GM23338 (cell line): ENCODE data around the gene IKBKE. TPM values are rescaled to one million over a fixed set of nuclear protein-coding genes. Genes with fewer than 3 reads are reported as not detected.

Experiments used
- CREB1 ChIP-seq: fragments of 250-450 bp; sonication (Bioruptor Pico); IDR thresholded peaks from 2 replicates; pipeline ENCODE4 v1.5.0; 2020; ENCODE audit warnings: low read depth, mild to moderate bottlenecking, moderate library complexity
- EZH2 ChIP-seq: fragments of 200-600 bp; sonication (generic); IDR thresholded peaks from one replicate; pipeline ENCODE4 v1.8.0; 2017; ENCODE audit warnings: antibody characterized with exemption, mild to moderate bottlenecking, low read depth; ENCODE audit not compliant: unreplicated experiment
- JUNB ChIP-seq: IDR thresholded peaks from one replicate; pipeline ENCODE4 v1.6.1; 2016; ENCODE audit warnings: antibody characterized with exemption; ENCODE audit not compliant: unreplicated experiment
- NANOG ChIP-seq: IDR thresholded peaks from 2 replicates; pipeline ENCODE4 v1.6.1; 2016; ENCODE audit warnings: antibody characterized with exemption, borderline replicate concordance
- POLR2AphosphoS5 ChIP-seq: IDR thresholded peaks from 2 replicates; pipeline ENCODE4 v1.6.1; 2016; ENCODE audit warnings: antibody characterized with exemption, low read depth
- REST ChIP-seq: IDR thresholded peaks from one replicate; pipeline ENCODE4 v1.6.1; 2018; ENCODE audit warnings: antibody characterized with exemption; ENCODE audit not compliant: unreplicated experiment
- ZNF114 ChIP-seq: fragments of 250-450 bp; sonication (Bioruptor Pico); IDR thresholded peaks from 2 replicates; pipeline ENCODE4 v1.5.0; 2020; ENCODE audit warnings: mild to moderate bottlenecking, moderate library complexity
- ZNF331 ChIP-seq: fragments of 250-450 bp; sonication (Bioruptor Pico); IDR thresholded peaks from 2 replicates; pipeline ENCODE4 v1.5.0; 2020; ENCODE audit warnings: low read depth, mild to moderate bottlenecking, moderate library complexity
- polyA plus RNA-seq: library from polyadenylated mRNA; unstranded; fragments of >200 nt; fragmentation: Nextera tagmentation; extraction: Ambion mirVana; gene quantifications from 2 replicates; pipeline ENCODE4 v1.2.1, GENCODE V29; 2016
- total RNA-seq: library from RNA; depleted of rRNA; stranded (reverse); fragments of >200 nt; shearing (Covaris generic); gene quantifications from 2 replicates; pipeline ENCODE4 v1.2.3, GENCODE V29; 2014
- TF ChIP-seq, protein P1 (sequence below): fragments of 250-450 bp; sonication (Bioruptor Pico); IDR thresholded peaks from 2 replicates; pipeline ENCODE4 v1.5.0; 2020; ENCODE audit warnings: mild to moderate bottlenecking, moderate library complexity
- TF ChIP-seq, protein P2 (sequence below), 2 experiments: fragments of 200-600 bp in 1 of 2; sonication (generic) in 1 of 2; conservative IDR thresholded peaks; 2 replicates each; pipeline versions ENCODE4 v1.5.1 to v1.6.1; 2016 to 2017; ENCODE audit warnings: antibody characterized with exemption in 2 of 2, low read depth in 2 of 2, mild to moderate bottlenecking in 2 of 2, moderate library complexity in 1 of 2

Gene IKBKE
- total and polyA plus RNA-seq, 2 experiments from 2014 or later = 4.8 to 11.1 TPM

DNA sequence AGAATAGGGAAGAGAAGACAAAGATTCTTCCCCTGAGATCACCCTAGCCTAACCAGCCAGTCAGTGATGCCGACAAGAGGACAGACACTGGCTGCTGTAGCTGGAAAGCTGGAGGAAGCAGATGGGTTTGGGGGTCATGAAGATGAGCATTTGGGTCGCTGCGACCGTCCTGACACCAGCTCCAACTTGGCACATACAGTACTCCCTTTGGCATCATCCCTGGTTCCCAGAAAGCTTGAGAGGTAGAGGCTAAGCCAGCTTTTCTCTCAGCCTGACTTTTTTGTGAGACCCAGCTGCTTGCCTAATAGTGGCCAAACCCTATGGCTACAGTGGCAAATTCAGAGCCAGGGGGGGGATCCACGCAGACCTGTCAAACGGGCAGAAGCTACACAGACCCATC, 43.0 kb upstream of the IKBKE start (continued):
- TF ChIP-seq, protein P1, sequence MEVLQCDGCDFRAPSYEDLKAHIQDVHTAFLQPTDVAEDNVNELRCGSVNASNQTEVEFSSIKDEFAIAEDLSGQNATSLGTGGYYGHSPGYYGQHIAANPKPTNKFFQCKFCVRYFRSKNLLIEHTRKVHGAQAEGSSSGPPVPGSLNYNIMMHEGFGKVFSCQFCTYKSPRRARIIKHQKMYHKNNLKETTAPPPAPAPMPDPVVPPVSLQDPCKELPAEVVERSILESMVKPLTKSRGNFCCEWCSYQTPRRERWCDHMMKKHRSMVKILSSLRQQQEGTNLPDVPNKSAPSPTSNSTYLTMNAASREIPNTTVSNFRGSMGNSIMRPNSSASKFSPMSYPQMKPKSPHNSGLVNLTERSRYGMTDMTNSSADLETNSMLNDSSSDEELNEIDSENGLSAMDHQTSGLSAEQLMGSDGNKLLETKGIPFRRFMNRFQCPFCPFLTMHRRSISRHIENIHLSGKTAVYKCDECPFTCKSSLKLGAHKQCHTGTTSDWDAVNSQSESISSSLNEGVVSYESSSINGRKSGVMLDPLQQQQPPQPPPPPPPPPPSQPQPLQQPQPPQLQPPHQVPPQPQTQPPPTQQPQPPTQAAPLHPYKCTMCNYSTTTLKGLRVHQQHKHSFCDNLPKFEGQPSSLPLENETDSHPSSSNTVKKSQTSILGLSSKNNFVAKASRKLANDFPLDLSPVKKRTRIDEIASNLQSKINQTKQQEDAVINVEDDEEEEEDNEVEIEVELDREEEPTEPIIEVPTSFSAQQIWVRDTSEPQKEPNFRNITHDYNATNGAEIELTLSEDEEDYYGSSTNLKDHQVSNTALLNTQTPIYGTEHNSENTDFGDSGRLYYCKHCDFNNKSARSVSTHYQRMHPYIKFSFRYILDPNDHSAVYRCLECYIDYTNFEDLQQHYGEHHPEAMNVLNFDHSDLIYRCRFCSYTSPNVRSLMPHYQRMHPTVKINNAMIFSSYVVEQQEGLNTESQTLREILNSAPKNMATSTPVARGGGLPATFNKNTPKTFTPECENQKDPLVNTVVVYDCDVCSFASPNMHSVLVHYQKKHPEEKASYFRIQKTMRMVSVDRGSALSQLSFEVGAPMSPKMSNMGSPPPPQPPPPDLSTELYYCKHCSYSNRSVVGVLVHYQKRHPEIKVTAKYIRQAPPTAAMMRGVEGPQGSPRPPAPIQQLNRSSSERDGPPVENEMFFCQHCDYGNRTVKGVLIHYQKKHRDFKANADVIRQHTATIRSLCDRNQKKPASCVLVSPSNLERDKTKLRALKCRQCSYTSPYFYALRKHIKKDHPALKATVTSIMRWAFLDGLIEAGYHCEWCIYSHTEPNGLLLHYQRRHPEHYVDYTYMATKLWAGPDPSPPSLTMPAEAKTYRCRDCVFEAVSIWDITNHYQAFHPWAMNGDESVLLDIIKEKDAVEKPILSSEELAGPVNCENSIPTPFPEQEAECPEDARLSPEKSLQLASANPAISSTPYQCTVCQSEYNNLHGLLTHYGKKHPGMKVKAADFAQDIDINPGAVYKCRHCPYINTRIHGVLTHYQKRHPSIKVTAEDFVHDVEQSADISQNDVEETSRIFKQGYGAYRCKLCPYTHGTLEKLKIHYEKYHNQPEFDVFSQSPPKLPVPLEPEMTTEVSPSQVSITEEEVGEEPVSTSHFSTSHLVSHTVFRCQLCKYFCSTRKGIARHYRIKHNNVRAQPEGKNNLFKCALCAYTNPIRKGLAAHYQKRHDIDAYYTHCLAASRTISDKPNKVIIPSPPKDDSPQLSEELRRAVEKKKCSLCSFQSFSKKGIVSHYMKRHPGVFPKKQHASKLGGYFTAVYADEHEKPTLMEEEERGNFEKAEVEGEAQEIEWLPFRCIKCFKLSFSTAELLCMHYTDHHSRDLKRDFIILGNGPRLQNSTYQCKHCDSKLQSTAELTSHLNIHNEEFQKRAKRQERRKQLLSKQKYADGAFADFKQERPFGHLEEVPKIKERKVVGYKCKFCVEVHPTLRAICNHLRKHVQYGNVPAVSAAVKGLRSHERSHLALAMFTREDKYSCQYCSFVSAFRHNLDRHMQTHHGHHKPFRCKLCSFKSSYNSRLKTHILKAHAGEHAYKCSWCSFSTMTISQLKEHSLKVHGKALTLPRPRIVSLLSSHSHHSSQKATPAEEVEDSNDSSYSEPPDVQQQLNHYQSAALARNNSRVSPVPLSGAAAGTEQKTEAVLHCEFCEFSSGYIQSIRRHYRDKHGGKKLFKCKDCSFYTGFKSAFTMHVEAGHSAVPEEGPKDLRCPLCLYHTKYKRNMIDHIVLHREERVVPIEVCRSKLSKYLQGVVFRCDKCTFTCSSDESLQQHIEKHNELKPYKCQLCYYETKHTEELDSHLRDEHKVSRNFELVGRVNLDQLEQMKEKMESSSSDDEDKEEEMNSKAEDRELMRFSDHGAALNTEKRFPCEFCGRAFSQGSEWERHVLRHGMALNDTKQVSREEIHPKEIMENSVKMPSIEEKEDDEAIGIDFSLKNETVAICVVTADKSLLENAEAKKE = no peak
- TF ChIP-seq POLR2AphosphoS5 (no peak), ZNF114 (CRISPR knock-in tag) (no peak), CREB1 (no peak), REST (no peak), JUNB (no peak), ZNF331 (CRISPR knock-in tag) (no peak), EZH2 (no peak), NANOG (no peak)
- TF ChIP-seq, protein P2, sequence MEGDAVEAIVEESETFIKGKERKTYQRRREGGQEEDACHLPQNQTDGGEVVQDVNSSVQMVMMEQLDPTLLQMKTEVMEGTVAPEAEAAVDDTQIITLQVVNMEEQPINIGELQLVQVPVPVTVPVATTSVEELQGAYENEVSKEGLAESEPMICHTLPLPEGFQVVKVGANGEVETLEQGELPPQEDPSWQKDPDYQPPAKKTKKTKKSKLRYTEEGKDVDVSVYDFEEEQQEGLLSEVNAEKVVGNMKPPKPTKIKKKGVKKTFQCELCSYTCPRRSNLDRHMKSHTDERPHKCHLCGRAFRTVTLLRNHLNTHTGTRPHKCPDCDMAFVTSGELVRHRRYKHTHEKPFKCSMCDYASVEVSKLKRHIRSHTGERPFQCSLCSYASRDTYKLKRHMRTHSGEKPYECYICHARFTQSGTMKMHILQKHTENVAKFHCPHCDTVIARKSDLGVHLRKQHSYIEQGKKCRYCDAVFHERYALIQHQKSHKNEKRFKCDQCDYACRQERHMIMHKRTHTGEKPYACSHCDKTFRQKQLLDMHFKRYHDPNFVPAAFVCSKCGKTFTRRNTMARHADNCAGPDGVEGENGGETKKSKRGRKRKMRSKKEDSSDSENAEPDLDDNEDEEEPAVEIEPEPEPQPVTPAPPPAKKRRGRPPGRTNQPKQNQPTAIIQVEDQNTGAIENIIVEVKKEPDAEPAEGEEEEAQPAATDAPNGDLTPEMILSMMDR (conservative IDR thresholded peaks at IDR 0.05; ENCODE audit: low read depth in 2 of 2) = no peak
